ENCODE measurements around the gene CRACDL. TPM values are rescaled to one million over a fixed set of nuclear protein-coding genes. Genes with fewer than 3 reads are reported as not detected.

CRACDL gene
- total and polyA plus RNA-seq, 7 donors, result 0.36 to 8.8 (median 1.5) TPM

DNA sequence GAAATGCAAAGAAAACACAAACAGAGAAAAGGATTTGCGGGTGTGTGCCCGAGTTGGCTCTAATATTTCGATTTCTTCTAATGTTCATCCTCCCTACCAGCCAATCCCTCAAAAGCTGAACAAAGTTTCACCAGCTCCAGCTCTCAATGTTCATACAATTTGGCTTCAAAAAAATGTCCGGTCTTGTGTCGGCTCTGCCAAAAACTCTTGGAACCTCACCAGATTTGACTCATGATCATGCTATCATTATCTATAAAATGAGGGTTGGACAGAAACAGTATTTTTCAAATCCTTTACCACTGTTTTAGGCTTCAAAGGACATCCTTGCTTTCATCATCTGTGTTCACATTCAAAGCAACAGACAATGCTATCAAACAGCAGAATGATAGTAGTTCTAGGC is 88.2 kb downstream of the CRACDL start:
- intact Hi-C loops (cut with DNase I), result no loop called here
- no peaks in the 10 kb centered on the region for H3K36me3 ChIP-seq
- H3K9me3 ChIP-seq, result no peaks in the 10 kb centered on the region
- H3K27ac ChIP-seq, result no peak overlapping the region
- TF ChIP-seq, protein P1, sequence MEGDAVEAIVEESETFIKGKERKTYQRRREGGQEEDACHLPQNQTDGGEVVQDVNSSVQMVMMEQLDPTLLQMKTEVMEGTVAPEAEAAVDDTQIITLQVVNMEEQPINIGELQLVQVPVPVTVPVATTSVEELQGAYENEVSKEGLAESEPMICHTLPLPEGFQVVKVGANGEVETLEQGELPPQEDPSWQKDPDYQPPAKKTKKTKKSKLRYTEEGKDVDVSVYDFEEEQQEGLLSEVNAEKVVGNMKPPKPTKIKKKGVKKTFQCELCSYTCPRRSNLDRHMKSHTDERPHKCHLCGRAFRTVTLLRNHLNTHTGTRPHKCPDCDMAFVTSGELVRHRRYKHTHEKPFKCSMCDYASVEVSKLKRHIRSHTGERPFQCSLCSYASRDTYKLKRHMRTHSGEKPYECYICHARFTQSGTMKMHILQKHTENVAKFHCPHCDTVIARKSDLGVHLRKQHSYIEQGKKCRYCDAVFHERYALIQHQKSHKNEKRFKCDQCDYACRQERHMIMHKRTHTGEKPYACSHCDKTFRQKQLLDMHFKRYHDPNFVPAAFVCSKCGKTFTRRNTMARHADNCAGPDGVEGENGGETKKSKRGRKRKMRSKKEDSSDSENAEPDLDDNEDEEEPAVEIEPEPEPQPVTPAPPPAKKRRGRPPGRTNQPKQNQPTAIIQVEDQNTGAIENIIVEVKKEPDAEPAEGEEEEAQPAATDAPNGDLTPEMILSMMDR (IDR thresholded peaks at IDR 0.05), result no peak
- TF ChIP-seq POLR2A (IDR thresholded peaks at IDR 0.05) (no peak), EP300 (IDR thresholded peaks at IDR 0.05) (no peak), POLR2AphosphoS5 (IDR thresholded peaks at IDR 0.05) (no peak)
- no peaks in the 10 kb centered on the region for H3K27me3 ChIP-seq
- no peak overlapping the region for H3K4me3 ChIP-seq
- H3K4me1 ChIP-seq, result peaks cover 0 to 11% (median 0%) of the 10 kb centered on the region in 4 donors
- whole genome bisulfite sequencing, 2 donors, result 87 to 95% methylated on average over 5 of the region's 5 CpGs
- no peak for DNase-seq

DNA sequence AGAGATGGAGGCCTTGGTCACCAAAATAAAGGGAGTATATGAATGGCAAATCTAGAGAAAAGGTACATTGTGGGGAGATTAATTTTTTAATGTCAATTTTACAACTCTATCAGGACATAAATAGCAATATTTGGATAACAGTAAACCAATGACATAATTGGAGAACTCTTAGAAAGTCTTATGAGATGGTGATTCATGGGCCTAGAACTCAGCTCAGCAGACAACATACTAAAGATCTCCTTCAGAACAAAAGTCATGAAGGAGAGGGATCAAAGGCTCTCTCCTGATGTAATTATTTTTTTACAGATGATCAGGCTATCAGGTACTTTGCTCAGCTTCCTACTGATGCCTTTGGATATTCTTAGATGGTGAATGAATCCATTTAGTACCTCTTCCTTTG is 90.0 kb downstream of the CRACDL start:
- no peak for DNase-seq
- Histone ChIP-seq H3K4me3 (no peak overlapping the region), H3K36me3 (no peaks in the 10 kb centered on the region), H3K27ac (no peak overlapping the region), H3K4me1 (peaks cover 0 to 11% (median 0%) of the 10 kb centered on the region in 4 donors), H3K27me3 (no peaks in the 10 kb centered on the region), H3K9me3 (no peaks in the 10 kb centered on the region)
- TF ChIP-seq EP300 (IDR thresholded peaks at IDR 0.05) (no peak), POLR2A (IDR thresholded peaks at IDR 0.05) (no peak)
- intact Hi-C loops (cut with DNase I), result no loop called here

DNA sequence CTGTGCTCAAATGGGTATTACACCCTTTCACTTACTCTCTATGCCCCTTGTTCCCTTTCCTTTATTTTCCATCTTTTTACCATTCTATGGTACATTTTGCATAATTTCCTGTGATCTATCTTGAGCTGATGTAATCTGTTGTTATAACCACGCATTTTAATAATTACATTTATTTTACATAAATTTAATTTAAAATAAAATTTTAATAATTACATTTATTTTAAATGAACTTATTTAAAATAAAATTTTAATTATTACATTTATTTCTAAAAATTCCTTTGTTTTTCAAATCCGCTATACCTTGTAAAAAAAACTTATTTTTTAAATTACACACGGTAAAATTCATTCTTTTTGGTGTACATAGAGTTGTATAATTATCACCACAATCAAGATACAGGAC is 93.9 kb downstream of the CRACDL start:
- Histone ChIP-seq H3K27ac (no peak overlapping the region), H3K9me3 (no peaks in the 10 kb centered on the region), H3K4me1 (peaks cover 0 to 11% (median 0%) of the 10 kb centered on the region in 4 donors), H3K36me3 (no peaks in the 10 kb centered on the region), H3K27me3 (no peaks in the 10 kb centered on the region), H3K4me3 (no peak overlapping the region)
- TF ChIP-seq EP300 (IDR thresholded peaks at IDR 0.05) (no peak), POLR2A (IDR thresholded peaks at IDR 0.05) (no peak), POLR2AphosphoS5 (IDR thresholded peaks at IDR 0.05) (no peak)
- TF ChIP-seq, protein P1 (IDR thresholded peaks at IDR 0.05), result no peak
- DNase-seq, result no peak
- intact Hi-C loops (cut with DNase I), result no loop called here
- 80 to 94% methylated on average over 3 of the region's 3 CpGs for WGBS, 2 donors

GRCh38 chr2:98839292-98839691 is 96.7 kb downstream of the CRACDL start:
- H3K27me3 ChIP-seq, result no peaks in the 10 kb centered on the region
- H3K27ac ChIP-seq, result no peak overlapping the region
- no peaks in the 10 kb centered on the region for H3K36me3 ChIP-seq
- no peaks in the 10 kb centered on the region for H3K9me3 ChIP-seq
- H3K4me1 ChIP-seq, result peaks cover 0 to 9% (median 0%) of the 10 kb centered on the region in 4 donors
- no peak for DNase-seq
- intact Hi-C loops (cut with DNase I), result loop anchor here (10.0 kb wide), 1 partner anchor 424 kb away; no protein-coding TSS in a partner anchor
- no peak overlapping the region for H3K4me3 ChIP-seq
- 75 to 78% methylated on average over 3 of the region's 3 CpGs for WGBS, 2 donors
- no peak for TF ChIP-seq POLR2A (IDR thresholded peaks at IDR 0.05)

DNA sequence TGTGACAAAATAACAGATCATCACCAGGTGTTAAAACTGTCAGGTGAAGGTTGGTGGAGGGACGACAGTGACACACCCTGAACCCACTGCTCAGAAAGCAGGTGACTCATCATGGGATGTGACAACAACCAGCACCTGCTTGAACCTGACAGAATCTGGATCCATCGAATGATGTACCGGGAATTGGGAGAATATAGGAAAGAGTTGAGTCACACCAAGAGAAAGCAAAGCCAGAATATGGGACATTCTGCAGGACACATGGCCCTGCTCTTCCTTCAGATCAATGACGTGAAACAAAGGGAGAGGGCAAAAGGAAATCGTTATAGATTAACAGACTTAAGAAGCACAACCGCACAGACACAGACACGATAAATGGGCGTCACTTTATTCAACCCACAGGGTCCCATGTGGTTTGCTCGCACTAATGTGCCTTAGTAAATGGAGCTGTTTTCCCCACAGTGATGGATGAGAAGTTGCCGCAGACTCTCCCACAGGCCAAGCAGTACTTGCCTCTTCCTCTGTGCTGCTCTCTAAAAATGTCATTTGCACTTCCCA is 100.1 kb downstream of the CRACDL start:
- intact Hi-C loops (cut with DNase I), result loop anchor here (10.0 kb wide), 1 partner anchor 421 kb away; no protein-coding TSS in a partner anchor
- no peak overlapping the region for H3K27ac ChIP-seq

More for the DNA sequence above, 100.1 kb downstream of the CRACDL start:
- H3K36me3 ChIP-seq, result no peaks in the 10 kb centered on the region
- no peak overlapping the region for H3K4me3 ChIP-seq
- 74% methylated on average over 10 of the region's 10 CpGs for WGBS, 2 donors
- H3K4me1 ChIP-seq, result no peaks in the 10 kb centered on the region
- H3K9me3 ChIP-seq, result no peaks in the 10 kb centered on the region
- TF ChIP-seq POLR2AphosphoS5 (IDR thresholded peaks at IDR 0.05) (no peak), EP300 (IDR thresholded peaks at IDR 0.05) (no peak), POLR2A (IDR thresholded peaks at IDR 0.05) (no peak)
- TF ChIP-seq, protein P1 (IDR thresholded peaks at IDR 0.05), result no peak
- no peak for DNase-seq
- H3K27me3 ChIP-seq, result no peaks in the 10 kb centered on the region
